ENCODE results near the gene PER1. TPM values are rescaled to one million over a fixed set of nuclear protein-coding genes. Genes with fewer than 3 reads are reported as not detected.

PER1 gene
- total and polyA plus RNA-seq, 2 of the 8 experiments (the other 6 are each of a cell fraction or from before 2014, with no cell fraction given), result 9.6 to 38.0 TPM

- FAIRE-seq (no peak), DNase-seq (ENCODE audit: low read depth in 1 of 2, low spot score in 2 of 2) (no peak)
- Histone ChIP-seq H3K23ac (ENCODE audit: insufficient read length) (no peak overlapping the region), H3K23me2 (ENCODE audit: low read depth, low read length) (peaks cover 11% of the 10 kb centered on the region), H3K4me2 (ENCODE audit: insufficient read depth in 1 of 2, low read depth in 2 of 2, low read length in 2 of 2) (no peak overlapping the region), H2BK20ac (ENCODE audit: low read length) (no peak overlapping the region), H3K79me1 (ENCODE audit: low read depth, low read length) (peaks cover 7% of the 10 kb centered on the region; the same call in 1 of the 2 replicates), H3K4me3 (ENCODE audit: extremely low read depth in 1 of 4, insufficient read depth in 2 of 4, low read depth in 3 of 4, low read length in 4 of 4) (no peak overlapping the region), H3K79me2 (ENCODE audit: control insufficient read depth in 1 of 2, insufficient read depth in 2 of 2, low read length in 2 of 2) (peaks cover 0 to 5% of the 10 kb centered on the region in 2 experiments; a peak in 1 of 4 replicates), H2AK5ac (ENCODE audit: low read depth, low read length) (no peak overlapping the region), H3K14ac (ENCODE audit: insufficient read length) (no peak overlapping the region), H3K9ac (replicated peaks in 1 of 4; ENCODE audit: extremely low read depth in 1 of 4, low read depth in 3 of 4, low read length in 3 of 4) (no peak overlapping the region), H3K27me3 (replicated peaks in 1 of 4; ENCODE audit: control insufficient read depth in 3 of 4, extremely low read depth in 1 of 4, insufficient read depth in 3 of 4, low read length in 3 of 4) (no peaks in the 10 kb centered on the region), H3K4ac (replicated peaks; ENCODE audit: insufficient read length, low read depth, low read length) (no peak overlapping the region), H4K91ac (replicated peaks; ENCODE audit: insufficient read length, low read length) (no peak overlapping the region), H3K56ac (replicated peaks; ENCODE audit: insufficient read length, low read depth, low read length) (no peak overlapping the region), H2AFZ (ENCODE audit: low read length) (no peak overlapping the region), H2BK120ac (replicated peaks; ENCODE audit: low read depth, low read length) (no peak overlapping the region), H4K8ac (ENCODE audit: extremely low read depth, insufficient read depth, low read length) (no peak overlapping the region; the same call in 1 of the 2 replicates), H2BK5ac (ENCODE audit: low read depth, low read length) (no peak overlapping the region), H2BK15ac (ENCODE audit: low read length) (no peak overlapping the region), H3K36me3 (ENCODE audit: control insufficient read depth in 2 of 4, insufficient read depth in 4 of 4, low read length in 3 of 4) (peaks cover 13 to 48% (median 32%) of the 10 kb centered on the region in 4 experiments; a peak in 7 of 8 replicates), H4K5ac (ENCODE audit: insufficient read length, low read depth, low read length) (no peak overlapping the region), H4K20me1 (replicated peaks in 1 of 2; ENCODE audit: control insufficient read depth in 1 of 2, insufficient read depth in 2 of 2, low read length in 2 of 2) (peaks cover 2 to 30% of the 10 kb centered on the region in 2 experiments), H3K27ac (ENCODE audit: low read depth, low read length) (no peak overlapping the region), H2BK12ac (ENCODE audit: low read depth, low read length) (no peak overlapping the region), H3K18ac (ENCODE audit: extremely low read depth, low read length) (no peak overlapping the region), H3K4me1 (replicated peaks in 1 of 4; ENCODE audit: control insufficient read depth in 3 of 4, insufficient read depth in 4 of 4, low read length in 3 of 4) (peaks cover 5 to 12% (median 8%) of the 10 kb centered on the region in 4 experiments; a peak in 6 of 7 replicates), H3K9me3 (ENCODE audit: insufficient read depth in 2 of 2, low read depth in 1 of 2, low read length in 1 of 2) (no peaks in the 10 kb centered on the region)
- TF ChIP-seq CBX8 (IDR thresholded peaks at IDR 0.05; ENCODE audit: borderline replicate concordance, low read depth, low read length) (no peak), CHD2 (IDR thresholded peaks at IDR 0.05; ENCODE audit: low read length) (no peak), KDM1A (IDR thresholded peaks at IDR 0.05; ENCODE audit: borderline replicate concordance, low read length) (no peak), SP1 (IDR thresholded peaks at IDR 0.05; ENCODE audit: low read depth, low read length) (no peak), CBX5 (IDR thresholded peaks at IDR 0.05; ENCODE audit: low read depth, low read length) (no peak), SP2 (IDR thresholded peaks at IDR 0.05; ENCODE audit: low read length) (no peak)
- ChIA-PET CTCF (ENCODE audit: partially characterized antibody) (interaction anchor here (2.0 to 14.1 kb wide), 2 partner anchors 9 to 11 kb away, joined by 8 to 133 read pairs; partner anchors contain the start of gene VAMP2), POLR2A (ENCODE audit: partially characterized antibody) (interaction anchor here (3.5 to 6.4 kb wide), 3 partner anchors 7 to 25 kb away, joined by 11 to 62 read pairs (median 33); no protein-coding TSS in a partner anchor)
- WGBS, 2 experiments (ENCODE audit: extremely low coverage in 1 of 2, insufficient coverage in 1 of 2, insufficient read length in 1 of 2, insufficient replicate concordance in 2 of 2, low coverage in 1 of 2, low lambda C conversion rate in 2 of 2, missing lambda C conversion rate in 1 of 2), result 93% methylated on average over 12 of the region's 13 CpGs; no CpG with 5 or more reads in 1 of the 2 experiments
These were observed 3.6 kb downstream of the PER1 start for GRCh38 chr17:8148560-8148959.

All from H1 (cell line).